Stimulated activated memory B cell treated with anti-CD40 and anti-IgM and Interleukin-4, amounts not matched to agents 10 μg/mL and 1 μg/mL and 100 μg/mL, for 72 hours (primary cell): ENCODE measurements around the gene CYP2F1.
"Not testable (repeated sequence)": the region's sequence is repeated elsewhere in the genome, so short reads cannot be mapped to it uniquely, and the experiment has no call there.

Experiments used
- ATAC-seq: fragments of 150-1000 bp; cut with Tn5 transposase; 2 replicates; pipeline ENCODE4 v1.10.0; 2021
- H3K27ac Mint-ChIP-seq: one replicate; pipeline ENCODE4 v1.8.0; 2022; ENCODE audit warnings: mild to moderate bottlenecking, mixed read lengths
- H3K27me3 Mint-ChIP-seq: one replicate; pipeline ENCODE4 v1.8.0; 2022; ENCODE audit warnings: mixed read lengths
- H3K36me3 Mint-ChIP-seq: one replicate; pipeline ENCODE4 v1.8.0; 2022; ENCODE audit warnings: mixed read lengths
- H3K4me1 Mint-ChIP-seq: one replicate; pipeline ENCODE4 v1.8.0; 2022; ENCODE audit warnings: mixed read lengths
- H3K4me3 Mint-ChIP-seq: one replicate; pipeline ENCODE4 v1.8.0; 2022; ENCODE audit warnings: mild to moderate bottlenecking, moderate library complexity, mixed read lengths
- H3K9me3 Mint-ChIP-seq: one replicate; pipeline ENCODE4 v1.8.0; 2022; ENCODE audit warnings: mixed read lengths

The CYP2F1 gene

GRCh38 chr19:41114132-41114531, at the start of gene CYP2F1:
CYP2F1 (plus strand) TSS chr19:41114432; CDS start chr19:41116189, 1,757 bp downstream.
- no peak for ATAC-seq
- H3K4me1 Mint-ChIP-seq: no peaks in the 10 kb centered on the region
- peaks cover 4% of the 10 kb centered on the region for H3K9me3 Mint-ChIP-seq
- no peak within 1 kb of the TSS for H3K27ac Mint-ChIP-seq
- no peak within 1 kb of the TSS for H3K4me3 Mint-ChIP-seq
- peaks cover 44% of the 10 kb centered on the region for H3K27me3 Mint-ChIP-seq
- H3K36me3 Mint-ChIP-seq: no peaks in the 10 kb centered on the region

- Mint-ChIP-seq H3K4me1 (no peaks in the 10 kb centered on the region), H3K9me3 (no peaks in the 10 kb centered on the region), H3K4me3 (no peak overlapping the region), H3K36me3 (no peaks in the 10 kb centered on the region), H3K27me3 (peaks cover 15% of the 10 kb centered on the region), H3K27ac (no peak overlapping the region)
- no peak for ATAC-seq
Observed at GRCh38 chr19:41064974-41065569, 49.2 kb upstream of the CYP2F1 start.

GRCh38 chr19:41076286-41076685, 37.9 kb upstream of the CYP2F1 start:
- no peak for ATAC-seq

GRCh38 chr19:41083516-41083915, 30.7 kb upstream of the CYP2F1 start:
- H3K36me3 Mint-ChIP-seq: no peaks in the 10 kb centered on the region
- H3K4me3 Mint-ChIP-seq: no peak overlapping the region
- H3K27me3 Mint-ChIP-seq: peaks cover 80% of the 10 kb centered on the region
- H3K27ac Mint-ChIP-seq: no peak overlapping the region
- no peak for ATAC-seq
- no peaks in the 10 kb centered on the region for H3K4me1 Mint-ChIP-seq
- H3K9me3 Mint-ChIP-seq: peaks cover 17% of the 10 kb centered on the region

More at GRCh38 chr19:41076286-41076685, 37.9 kb upstream of the CYP2F1 start:
- no peaks in the 10 kb centered on the region for H3K4me1 Mint-ChIP-seq
- H3K4me3 Mint-ChIP-seq: no peak overlapping the region
- H3K27me3 Mint-ChIP-seq: peaks cover 56% of the 10 kb centered on the region
- H3K36me3 Mint-ChIP-seq: no peaks in the 10 kb centered on the region
- peaks cover 18% of the 10 kb centered on the region for H3K9me3 Mint-ChIP-seq
- no peak overlapping the region for H3K27ac Mint-ChIP-seq

- ATAC-seq: no peak
- no peaks in the 10 kb centered on the region for H3K4me1 Mint-ChIP-seq
- H3K27me3 Mint-ChIP-seq: peaks cover 84% of the 10 kb centered on the region
- H3K4me3 Mint-ChIP-seq: no peak overlapping the region
- no peak overlapping the region for H3K27ac Mint-ChIP-seq
- H3K36me3 Mint-ChIP-seq: no peaks in the 10 kb centered on the region
- peaks cover 8% of the 10 kb centered on the region for H3K9me3 Mint-ChIP-seq
Observed at GRCh38 chr19:41085748-41086415, 28.4 kb upstream of the CYP2F1 start.

GRCh38 chr19:41088151-41088550, 26.1 kb upstream of the CYP2F1 start, which contains the start of gene CYP2A13:
CYP2A13 (plus strand) TSS chr19:41088451; CDS start chr19:41088472, 21 bp downstream.
- H3K4me3 Mint-ChIP-seq: no peak within 1 kb of the TSS
- no peak within 1 kb of the TSS for H3K27ac Mint-ChIP-seq
- no peaks in the 10 kb centered on the region for H3K4me1 Mint-ChIP-seq
- H3K27me3 Mint-ChIP-seq: peaks cover 87% of the 10 kb centered on the region
- peaks cover 2% of the 10 kb centered on the region for H3K9me3 Mint-ChIP-seq
- H3K36me3 Mint-ChIP-seq: no peaks in the 10 kb centered on the region
- ATAC-seq: no peak

- Mint-ChIP-seq H3K27ac (no peak overlapping the region), H3K9me3 (no peaks in the 10 kb centered on the region), H3K4me3 (no peak overlapping the region), H3K4me1 (no peaks in the 10 kb centered on the region), H3K36me3 (no peaks in the 10 kb centered on the region), H3K27me3 (peaks cover 93% of the 10 kb centered on the region)
- ATAC-seq: no peak
Observed at GRCh38 chr19:41089959-41090358, 24.3 kb upstream of the CYP2F1 start.

- Mint-ChIP-seq H3K4me3 (no peak overlapping the region), H3K27ac (no peak overlapping the region), H3K4me1 (no peaks in the 10 kb centered on the region), H3K36me3 (no peaks in the 10 kb centered on the region), H3K27me3 (peaks cover 47% of the 10 kb centered on the region), H3K9me3 (peaks cover 2% of the 10 kb centered on the region)
- no peak for ATAC-seq
Observed at GRCh38 chr19:41095703-41096102, 18.5 kb upstream of the CYP2F1 start.

- Mint-ChIP-seq H3K27ac (no peak overlapping the region), H3K27me3 (peaks cover 40% of the 10 kb centered on the region), H3K4me1 (no peaks in the 10 kb centered on the region), H3K36me3 (no peaks in the 10 kb centered on the region), H3K9me3 (peaks cover 5% of the 10 kb centered on the region), H3K4me3 (no peak overlapping the region)
- no peak for ATAC-seq
Observed at GRCh38 chr19:41096353-41096752, 17.9 kb upstream of the CYP2F1 start.

- Mint-ChIP-seq H3K4me3 (no peak overlapping the region), H3K27me3 (peaks cover 31% of the 10 kb centered on the region), H3K27ac (no peak overlapping the region), H3K9me3 (peaks cover 13% of the 10 kb centered on the region), H3K4me1 (no peaks in the 10 kb centered on the region), H3K36me3 (peaks cover 4% of the 10 kb centered on the region)
- no peak for ATAC-seq
Observed at GRCh38 chr19:41097302-41097701, 16.9 kb upstream of the CYP2F1 start.

- no peak overlapping the region for H3K27ac Mint-ChIP-seq
- no peak for ATAC-seq
- H3K4me3 Mint-ChIP-seq: no peak overlapping the region
- H3K9me3 Mint-ChIP-seq: peaks cover 16% of the 10 kb centered on the region
- H3K27me3 Mint-ChIP-seq: peaks cover 17% of the 10 kb centered on the region
- H3K4me1 Mint-ChIP-seq: no peaks in the 10 kb centered on the region
- peaks cover 6% of the 10 kb centered on the region for H3K36me3 Mint-ChIP-seq
Observed at GRCh38 chr19:41098762-41099161, 15.5 kb upstream of the CYP2F1 start.

- H3K27me3 Mint-ChIP-seq, ATAC-seq, H3K36me3 Mint-ChIP-seq, H3K27ac Mint-ChIP-seq, H3K4me3 Mint-ChIP-seq, H3K4me1 Mint-ChIP-seq: not testable (repeated sequence)
- H3K9me3 Mint-ChIP-seq: peaks cover 25% of the 10 kb centered on the region
Observed at GRCh38 chr19:41102210-41102609, 12.0 kb upstream of the CYP2F1 start.

GRCh38 chr19:41106177-41106576, 8.1 kb upstream of the CYP2F1 start:
- peaks cover 21% of the 10 kb centered on the region for H3K9me3 Mint-ChIP-seq
- peaks cover 6% of the 10 kb centered on the region for H3K36me3 Mint-ChIP-seq
- no peaks in the 10 kb centered on the region for H3K27me3 Mint-ChIP-seq
- H3K27ac Mint-ChIP-seq: no peak overlapping the region
- H3K4me3 Mint-ChIP-seq: no peak overlapping the region
- H3K4me1 Mint-ChIP-seq: no peaks in the 10 kb centered on the region
- ATAC-seq: no peak

GRCh38 chr19:41111296-41111695, 2.9 kb upstream of the CYP2F1 start:
- no peak for ATAC-seq
- Mint-ChIP-seq H3K4me1 (no peaks in the 10 kb centered on the region), H3K36me3 (no peaks in the 10 kb centered on the region)

GRCh38 chr19:41111750-41112295, 2.4 kb upstream of the CYP2F1 start:
- Mint-ChIP-seq H3K36me3 (no peaks in the 10 kb centered on the region), H3K27ac (no peak overlapping the region), H3K4me1 (no peaks in the 10 kb centered on the region), H3K27me3 (peaks cover 32% of the 10 kb centered on the region), H3K9me3 (peaks cover 4% of the 10 kb centered on the region), H3K4me3 (no peak overlapping the region)
- no peak for ATAC-seq

More at GRCh38 chr19:41111296-41111695, 2.9 kb upstream of the CYP2F1 start:
- Mint-ChIP-seq H3K27ac (no peak overlapping the region), H3K27me3 (peaks cover 27% of the 10 kb centered on the region), H3K9me3 (peaks cover 4% of the 10 kb centered on the region), H3K4me3 (no peak overlapping the region)
